Activated T-cell treated with anti-CD3 and anti-CD28 coated beads for 48 hours (primary cell): ENCODE data around the gene SORCS1.
"Not testable (repeated sequence)": the region's sequence is repeated elsewhere in the genome, so short reads cannot be mapped to it uniquely, and the experiment has no call there.

Experiments used
- DNase-seq: peaks from one replicate; pipeline ENCODE4 v3.0.0-alpha.2; 2020; ENCODE audit warnings: low read depth

The SORCS1 gene

GRCh38 chr10:106947643-106948042 is 216.9 kb downstream of the SORCS1 start:
- no peak for DNase-seq

- no peak for DNase-seq
Measured at GRCh38 chr10:106942035-106942662, 222.4 kb downstream of the SORCS1 start.

- DNase-seq, result no peak
Measured at GRCh38 chr10:106941297-106942034, 223.0 kb downstream of the SORCS1 start.

GRCh38 chr10:106938513-106938912 is 226.0 kb downstream of the SORCS1 start:
- DNase-seq, result no peak

GRCh38 chr10:106935978-106936451 is 228.5 kb downstream of the SORCS1 start:
- DNase-seq, result no peak

- DNase-seq, result no peak
Measured at GRCh38 chr10:106931853-106932249, 232.7 kb downstream of the SORCS1 start.

GRCh38 chr10:106931159-106931852 is 233.2 kb downstream of the SORCS1 start:
- DNase-seq, result no peak

GRCh38 chr10:106930751-106931150 is 233.8 kb downstream of the SORCS1 start:
- no peak for DNase-seq

GRCh38 chr10:106929291-106929895 is 235.1 kb downstream of the SORCS1 start:
- DNase-seq, result no peak

- not testable (repeated sequence) for DNase-seq
Measured at GRCh38 chr10:106928151-106928550, 236.4 kb downstream of the SORCS1 start.

GRCh38 chr10:106925191-106925590 is 239.3 kb downstream of the SORCS1 start:
- no peak for DNase-seq

- DNase-seq, result no peak
Measured at GRCh38 chr10:106920538-106920937, 244.0 kb downstream of the SORCS1 start.

GRCh38 chr10:106919871-106920282 is 244.6 kb downstream of the SORCS1 start:
- DNase-seq, result no peak

GRCh38 chr10:106917452-106918055 is 247.0 kb downstream of the SORCS1 start:
- DNase-seq, result no peak

GRCh38 chr10:106914016-106914415 is 250.5 kb downstream of the SORCS1 start:
- DNase-seq, result no peak

GRCh38 chr10:106913348-106913747 is 251.2 kb downstream of the SORCS1 start:
- no peak for DNase-seq

GRCh38 chr10:106911096-106911495 is 253.4 kb downstream of the SORCS1 start:
- no peak for DNase-seq

- no peak for DNase-seq
Measured at GRCh38 chr10:106910666-106911065, 253.8 kb downstream of the SORCS1 start.

GRCh38 chr10:106908225-106908624 is 256.3 kb downstream of the SORCS1 start:
- DNase-seq, result no peak

- no peak for DNase-seq
Measured at GRCh38 chr10:106904209-106904608, 260.3 kb downstream of the SORCS1 start.

- no peak for DNase-seq
Measured at GRCh38 chr10:106903180-106903579, 261.3 kb downstream of the SORCS1 start.

- DNase-seq, result no peak
Measured at GRCh38 chr10:106900016-106900652, 264.4 kb downstream of the SORCS1 start.
